ENCODE data around the gene SRPK2.

GRCh38 chr7:105315357-105315756, 73.4 kb downstream of the SRPK2 start:
- TF ChIP-seq, protein P1, sequence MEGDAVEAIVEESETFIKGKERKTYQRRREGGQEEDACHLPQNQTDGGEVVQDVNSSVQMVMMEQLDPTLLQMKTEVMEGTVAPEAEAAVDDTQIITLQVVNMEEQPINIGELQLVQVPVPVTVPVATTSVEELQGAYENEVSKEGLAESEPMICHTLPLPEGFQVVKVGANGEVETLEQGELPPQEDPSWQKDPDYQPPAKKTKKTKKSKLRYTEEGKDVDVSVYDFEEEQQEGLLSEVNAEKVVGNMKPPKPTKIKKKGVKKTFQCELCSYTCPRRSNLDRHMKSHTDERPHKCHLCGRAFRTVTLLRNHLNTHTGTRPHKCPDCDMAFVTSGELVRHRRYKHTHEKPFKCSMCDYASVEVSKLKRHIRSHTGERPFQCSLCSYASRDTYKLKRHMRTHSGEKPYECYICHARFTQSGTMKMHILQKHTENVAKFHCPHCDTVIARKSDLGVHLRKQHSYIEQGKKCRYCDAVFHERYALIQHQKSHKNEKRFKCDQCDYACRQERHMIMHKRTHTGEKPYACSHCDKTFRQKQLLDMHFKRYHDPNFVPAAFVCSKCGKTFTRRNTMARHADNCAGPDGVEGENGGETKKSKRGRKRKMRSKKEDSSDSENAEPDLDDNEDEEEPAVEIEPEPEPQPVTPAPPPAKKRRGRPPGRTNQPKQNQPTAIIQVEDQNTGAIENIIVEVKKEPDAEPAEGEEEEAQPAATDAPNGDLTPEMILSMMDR (IDR thresholded peaks at IDR 0.05) = no peak
- TF ChIP-seq POLR2A (IDR thresholded peaks at IDR 0.05) = no peak
